Measurements from ENCODE around the gene NEURL3. TPM values are rescaled to one million over a fixed set of nuclear protein-coding genes. Genes with fewer than 3 reads are reported as not detected.

The NEURL3 gene
- total and polyA plus RNA-seq, 2 donors (not counting 3 experiments of a cell fraction or from before 2014, with no cell fraction given), result not detected

DNA sequence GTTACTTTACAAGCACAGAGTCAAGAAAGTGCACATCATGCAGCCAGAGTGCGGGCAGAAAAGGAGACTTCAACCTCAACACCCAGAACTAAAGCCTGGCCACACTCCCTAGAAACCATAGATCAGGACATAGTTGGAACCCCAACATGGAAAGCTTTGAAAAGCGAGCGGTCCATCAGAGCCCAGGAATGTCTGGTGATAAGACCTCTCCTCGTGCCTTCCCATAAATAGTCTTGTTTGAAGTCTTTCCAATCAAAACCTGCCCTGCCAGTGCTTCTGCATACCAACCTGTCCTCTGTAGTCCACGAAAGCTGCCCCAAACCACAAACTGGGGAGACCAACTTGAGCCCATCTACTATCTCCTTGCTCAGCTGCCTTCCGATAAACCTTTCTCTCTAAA, 55.5 kb downstream of the NEURL3 start:
- TF ChIP-seq GATA2 (IDR thresholded peaks at IDR 0.05; ENCODE audit: insufficient read depth, insufficient read length, low read depth, low read length) (no peak), POLR2A (IDR thresholded peaks at IDR 0.05; ENCODE audit: low read depth, low read length) (no peak), JUN (IDR thresholded peaks at IDR 0.05; ENCODE audit: borderline replicate concordance, insufficient read depth, insufficient read length, low read depth) (no peak), CTCF (IDR thresholded peaks at IDR 0.05; ENCODE audit: extremely low read depth in 1 of 2, insufficient read depth in 1 of 2, low read depth in 1 of 2, low read length in 2 of 2) (no peak), MYC (IDR thresholded peaks at IDR 0.05; ENCODE audit: low read depth, low read length) (no peak), FOS (IDR thresholded peaks at IDR 0.05; ENCODE audit: borderline replicate concordance, insufficient read depth, low read length) (no peak), EZH2 (IDR thresholded peaks at IDR 0.05; ENCODE audit: borderline replicate concordance, low read depth, low read length, severe bottlenecking) (no peak)
- TF ChIP-seq, protein P1, sequence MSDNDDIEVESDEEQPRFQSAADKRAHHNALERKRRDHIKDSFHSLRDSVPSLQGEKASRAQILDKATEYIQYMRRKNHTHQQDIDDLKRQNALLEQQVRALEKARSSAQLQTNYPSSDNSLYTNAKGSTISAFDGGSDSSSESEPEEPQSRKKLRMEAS (IDR thresholded peaks at IDR 0.05; ENCODE audit: insufficient read depth, insufficient read length), result no peak
- H3K36me3 ChIP-seq (ENCODE audit: control insufficient read depth in 2 of 2, extremely low read depth in 1 of 2, insufficient read depth in 2 of 2, low read length in 2 of 2), result no peaks in the 10 kb centered on the region
- no peaks in the 10 kb centered on the region for H3K79me2 ChIP-seq (ENCODE audit: control insufficient read depth, insufficient read depth, low read length)
- H3K4me2 ChIP-seq (ENCODE audit: insufficient read depth, low read length), result no peak overlapping the region
- FAIRE-seq (no peak), DNase-seq (ENCODE audit: low read depth, low spot score) (no peak)
- no peaks in the 10 kb centered on the region for H4K20me1 ChIP-seq (replicated peaks; ENCODE audit: control insufficient read depth, extremely low read depth, insufficient read depth, low read length)
- no peak overlapping the region for H3K27ac ChIP-seq (ENCODE audit: insufficient read depth, low read depth, low read length)
- H3K9me3 ChIP-seq (replicated peaks; ENCODE audit: control insufficient read depth, insufficient read depth, low read length), result no peaks in the 10 kb centered on the region
- BruUV-seq (replicated peaks), result no TSS peak
- H3K4me3 ChIP-seq (replicated peaks in 1 of 3; ENCODE audit: insufficient read depth in 1 of 3, low read depth in 1 of 3, low read length in 3 of 3), result no peak overlapping the region
- intact Hi-C loops (cut with micrococcal nuclease) (no loop called here), dilution Hi-C loops (cut with MboI; ENCODE audit: extremely low pct_ligation_motif_present, low sequenced_read_pairs) (no loop called here)
- no peaks in the 10 kb centered on the region for H3K9me1 ChIP-seq (replicated peaks; ENCODE audit: control insufficient read depth, extremely low read depth, insufficient read depth, low read length)
- H3K9ac ChIP-seq (replicated peaks; ENCODE audit: extremely low read depth, insufficient read depth, low read length), result no peak overlapping the region
- ChIA-PET POLR2A (no interaction called here), CTCF (interaction anchor here (0.6 to 3.6 kb wide), 4 partner anchors 8 to 105 kb away, joined by 3 to 16 read pairs (median 4); no protein-coding TSS in a partner anchor)
- peaks cover 2 to 8% of the 10 kb centered on the region in 2 experiments for H3K27me3 ChIP-seq (ENCODE audit: control insufficient read depth in 2 of 2, insufficient read depth in 2 of 2, low read length in 2 of 2)
- no peak overlapping the region for H2AFZ ChIP-seq (ENCODE audit: low read depth, low read length)
- no peaks in the 10 kb centered on the region for H3K4me1 ChIP-seq (ENCODE audit: control insufficient read depth, extremely low read depth, insufficient read depth, low read length)

Data from endothelial cell of umbilical vein (primary cell).